Endodermal cell (in vitro differentiated cells): ENCODE results near the gene C1orf141. TPM values are rescaled to one million over a fixed set of nuclear protein-coding genes. Genes with fewer than 3 reads are reported as not detected.
A peak's percentile ranks its signal among the peaks of the same experiment; 100 is the strongest.

Experiments
- DNase-seq: peaks from one replicate; pipeline ENCODE4 v3.0.0-alpha.2; 2017
- H3K27ac ChIP-seq: 2 replicates; pipeline ENCODE4 v1.5.1; 2013; ENCODE audit warnings: mild to moderate bottlenecking, low read depth, low read length, moderate library complexity
- H3K27me3 ChIP-seq: 2 replicates; pipeline ENCODE4 v1.6.1; 2013; ENCODE audit warnings: mild to moderate bottlenecking, low read length, moderate library complexity; ENCODE audit not compliant: insufficient read depth, control insufficient read depth, poor library complexity, severe bottlenecking
- H3K36me3 ChIP-seq: 2 replicates; pipeline ENCODE4 v1.7.0; 2013; ENCODE audit warnings: mild to moderate bottlenecking, low read length, moderate library complexity; ENCODE audit not compliant: control insufficient read depth, insufficient read depth
- H3K4me1 ChIP-seq: one replicate; pipeline ENCODE4 v1.7.0; 2013; ENCODE audit warnings: low read length; ENCODE audit not compliant: control insufficient read depth, insufficient read depth
- H3K4me3 ChIP-seq: 2 replicates; pipeline ENCODE4 v1.5.1; 2013; ENCODE audit warnings: mild to moderate bottlenecking, low read length, moderate library complexity
- H3K9ac ChIP-seq: 2 replicates; pipeline ENCODE4 v1.6.1; 2013; ENCODE audit warnings: mild to moderate bottlenecking, low read length, moderate library complexity; ENCODE audit not compliant: poor library complexity, severe bottlenecking; ENCODE audit errors: extremely low read depth
- H3K9me3 ChIP-seq: 2 replicates; pipeline ENCODE4 v1.6.1; 2013; ENCODE audit warnings: mild to moderate bottlenecking, low read length, moderate library complexity; ENCODE audit not compliant: control insufficient read depth
- H3K27ac Mint-ChIP-seq: 2 replicates; pipeline ENCODE4 v1.8.0; 2020; ENCODE audit warnings: mixed read lengths
- H3K27me3 Mint-ChIP-seq: 2 replicates; pipeline ENCODE4 v1.8.0; 2021; ENCODE audit warnings: mild to moderate bottlenecking, mixed read lengths; ENCODE audit not compliant: insufficient read depth
- H3K36me3 Mint-ChIP-seq: 2 replicates; pipeline ENCODE4 v1.8.0; 2020; ENCODE audit warnings: low read depth, mixed read lengths
- H3K4me1 Mint-ChIP-seq: 2 replicates; pipeline ENCODE4 v1.8.0; 2020; ENCODE audit warnings: mixed read lengths
- H3K4me3 Mint-ChIP-seq: 2 replicates; pipeline ENCODE4 v1.8.0; 2020; ENCODE audit warnings: mild to moderate bottlenecking, moderate library complexity, mixed read lengths
- H3K9me3 Mint-ChIP-seq: 2 replicates; pipeline ENCODE4 v1.8.0; 2020; ENCODE audit warnings: mild to moderate bottlenecking, mixed read lengths
- WGBS, 2 experiments: methylation state at CpG; one replicate each; pipeline versions ENCODE4 v1.1.5 to v1.1.7; 2013; ENCODE audit warnings: missing lambda C conversion rate in 2 of 2, mixed read lengths in 1 of 2; ENCODE audit not compliant: insufficient coverage in 1 of 2, insufficient read length in 1 of 2; 5-methylcytosine and 5-hydroxymethylcytosine counted together
- total RNA-seq, 2 donors: library from RNA; stranded (reverse); fragmentation: NEBNext Ultra II Directional in 1 of 2; extraction: Animal tissue kit (Norgen Biotek cat#: 25700) in 1 of 2; gene quantifications; 2 replicates in 1 of 2; 3 replicates in 1 of 2; pipeline ENCODE4 v1.2.1, GENCODE V29; 2021
- TF ChIP-seq, protein P1 (sequence below): fragments of 200-600 bp; sonication (generic); conservative IDR thresholded peaks from 2 replicates; pipeline ENCODE4 v1.5.0; 2021; ENCODE audit warnings: antibody characterized with exemption, mild to moderate bottlenecking

Gene C1orf141
- total RNA-seq, 2 donors from 2014 or later = not detected

- H3K9me3 Mint-ChIP-seq = no peaks in the 10 kb centered on the region
- Histone ChIP-seq H3K4me3 (no peak overlapping the region), H3K9ac (no peak overlapping the region), H3K27ac (no peak overlapping the region), H3K36me3 (peaks cover 89% of the 10 kb centered on the region), H3K4me1 (no peaks in the 10 kb centered on the region), H3K9me3 (no peaks in the 10 kb centered on the region), H3K27me3 (no peaks in the 10 kb centered on the region)
- TF ChIP-seq, protein P1, sequence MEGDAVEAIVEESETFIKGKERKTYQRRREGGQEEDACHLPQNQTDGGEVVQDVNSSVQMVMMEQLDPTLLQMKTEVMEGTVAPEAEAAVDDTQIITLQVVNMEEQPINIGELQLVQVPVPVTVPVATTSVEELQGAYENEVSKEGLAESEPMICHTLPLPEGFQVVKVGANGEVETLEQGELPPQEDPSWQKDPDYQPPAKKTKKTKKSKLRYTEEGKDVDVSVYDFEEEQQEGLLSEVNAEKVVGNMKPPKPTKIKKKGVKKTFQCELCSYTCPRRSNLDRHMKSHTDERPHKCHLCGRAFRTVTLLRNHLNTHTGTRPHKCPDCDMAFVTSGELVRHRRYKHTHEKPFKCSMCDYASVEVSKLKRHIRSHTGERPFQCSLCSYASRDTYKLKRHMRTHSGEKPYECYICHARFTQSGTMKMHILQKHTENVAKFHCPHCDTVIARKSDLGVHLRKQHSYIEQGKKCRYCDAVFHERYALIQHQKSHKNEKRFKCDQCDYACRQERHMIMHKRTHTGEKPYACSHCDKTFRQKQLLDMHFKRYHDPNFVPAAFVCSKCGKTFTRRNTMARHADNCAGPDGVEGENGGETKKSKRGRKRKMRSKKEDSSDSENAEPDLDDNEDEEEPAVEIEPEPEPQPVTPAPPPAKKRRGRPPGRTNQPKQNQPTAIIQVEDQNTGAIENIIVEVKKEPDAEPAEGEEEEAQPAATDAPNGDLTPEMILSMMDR = no peak
- H3K4me3 Mint-ChIP-seq = no peak overlapping the region
- no peak for DNase-seq
- no peaks in the 10 kb centered on the region for H3K4me1 Mint-ChIP-seq
- peaks cover 36% of the 10 kb centered on the region for H3K36me3 Mint-ChIP-seq
- 94% methylated on average over 3 of the region's 3 CpGs; no CpG with 5 or more reads in 1 of the 2 experiments for WGBS, 2 experiments
- no peaks in the 10 kb centered on the region for H3K27me3 Mint-ChIP-seq
- peak overlapping the region; percentile 32 for H3K27ac Mint-ChIP-seq
These were observed 91.4 kb downstream of the C1orf141 start for GRCh38 chr1:67043366-67043765.

Other genes starting within 250 kb of the C1orf141 start
- 1 to 10 TPM; 4.6 to 6.7 TPM for gene DNAI4, start 210.1 kb downstream of the C1orf141 start, total RNA-seq
- 10 to 100 TPM; 29.1 to 35.4 TPM for gene MIER1, start 210.0 kb downstream of the C1orf141 start, total RNA-seq
- gene SLC35D1, start 80.8 kb downstream of the C1orf141 start, total RNA-seq = 1 to 10 TPM; 5.5 to 5.9 TPM
- gene IL23R, start 31.5 kb upstream of the C1orf141 start, total RNA-seq = not detected
- under 1 TPM in 1 of 2 donors, not detected in 1; 0.29 TPM for gene IL12RB2, start 172.9 kb upstream of the C1orf141 start, total RNA-seq